WERI-Rb-1 (cell line): Measurements from ENCODE around the gene STOML2.
A peak's percentile ranks its signal among the peaks of the same experiment; 100 is the strongest.

Experiments used
- DNase-seq: peaks from one replicate; pipeline ENCODE4 v3.0.0-alpha.2; 2020
- H3K27ac ChIP-seq: fragments of 250-450 bp; sonication (Bioruptor Pico); 2 replicates; pipeline ENCODE4 v1.5.1; 2020; ENCODE audit warnings: mild to moderate bottlenecking, moderate library complexity
- H3K27me3 ChIP-seq: fragments of 250-450 bp; sonication (Bioruptor Pico); 2 replicates; pipeline ENCODE4 v1.5.1; 2021; ENCODE audit warnings: mild to moderate bottlenecking, low read depth, moderate library complexity; ENCODE audit not compliant: insufficient read depth, severe bottlenecking
- H3K36me3 ChIP-seq: fragments of 250-450 bp; sonication (Bioruptor Pico); 2 replicates; pipeline ENCODE4 v1.5.1; 2020; ENCODE audit warnings: mild to moderate bottlenecking, moderate library complexity
- H3K4me3 ChIP-seq: 2 replicates; pipeline ENCODE4 v1.5.1; 2011; ENCODE audit warnings: low read depth, mild to moderate bottlenecking, control low read depth, low read length
- H3K9me3 ChIP-seq: fragments of 250-450 bp; sonication (Bioruptor Pico); 2 replicates; pipeline ENCODE4 v1.5.1; 2021; ENCODE audit warnings: mild to moderate bottlenecking, moderate library complexity; ENCODE audit not compliant: severe bottlenecking
- CTCF ChIP-seq: IDR thresholded peaks from 2 replicates; pipeline ENCODE4 v1.5.1; 2011; ENCODE audit warnings: low read depth, mild to moderate bottlenecking, control low read depth, inconsistent platforms, low read length

Gene STOML2

GRCh38 chr9:35051069-35051967 lies 51.6 kb downstream of the STOML2 start:
- peaks cover 35% of the 10 kb centered on the region for H3K36me3 ChIP-seq
- peak; percentile 73 for DNase-seq
- TF ChIP-seq CTCF: peak; percentile 63
- no peaks in the 10 kb centered on the region for H3K27me3 ChIP-seq
- no peak overlapping the region for H3K27ac ChIP-seq
- no peaks in the 10 kb centered on the region for H3K9me3 ChIP-seq
- no peak overlapping the region for H3K4me3 ChIP-seq
